ENCODE data around the gene ZNF212. TPM values are rescaled to one million over a fixed set of nuclear protein-coding genes. Genes with fewer than 3 reads are reported as not detected.
"Not testable (repeated sequence)": the region's sequence is repeated elsewhere in the genome, so short reads cannot be mapped to it uniquely, and the experiment has no call there.

Gene ZNF212
- total RNA-seq, 4 donors from 2014 or later, result 4.8 to 8.8 (median 7.4) TPM

- intact Hi-C loops (cut with DNase I), result loop anchor here (10.0 kb wide), 1 partner anchor 206 kb away; no protein-coding TSS in a partner anchor
- Histone ChIP-seq H3K9me3 (no peaks in the 10 kb centered on the region), H3K4me3 (no peak overlapping the region), H3K27ac (replicated peaks in 1 of 4) (no peak overlapping the region), H3K36me3 (peaks cover 33 to 41% (median 37%) of the 10 kb centered on the region in 4 donors), H3K27me3 (no peaks in the 10 kb centered on the region), H3K4me1 (peaks cover 0 to 7% (median 1%) of the 10 kb centered on the region in 4 donors)
- no peak for TF ChIP-seq POLR2A (IDR thresholded peaks at IDR 0.05; ENCODE audit: low read depth)
- no peak for TF ChIP-seq EP300 (IDR thresholded peaks at IDR 0.05)
- TF ChIP-seq POLR2AphosphoS5 (IDR thresholded peaks at IDR 0.05), result no peak
- TF ChIP-seq, protein P1, sequence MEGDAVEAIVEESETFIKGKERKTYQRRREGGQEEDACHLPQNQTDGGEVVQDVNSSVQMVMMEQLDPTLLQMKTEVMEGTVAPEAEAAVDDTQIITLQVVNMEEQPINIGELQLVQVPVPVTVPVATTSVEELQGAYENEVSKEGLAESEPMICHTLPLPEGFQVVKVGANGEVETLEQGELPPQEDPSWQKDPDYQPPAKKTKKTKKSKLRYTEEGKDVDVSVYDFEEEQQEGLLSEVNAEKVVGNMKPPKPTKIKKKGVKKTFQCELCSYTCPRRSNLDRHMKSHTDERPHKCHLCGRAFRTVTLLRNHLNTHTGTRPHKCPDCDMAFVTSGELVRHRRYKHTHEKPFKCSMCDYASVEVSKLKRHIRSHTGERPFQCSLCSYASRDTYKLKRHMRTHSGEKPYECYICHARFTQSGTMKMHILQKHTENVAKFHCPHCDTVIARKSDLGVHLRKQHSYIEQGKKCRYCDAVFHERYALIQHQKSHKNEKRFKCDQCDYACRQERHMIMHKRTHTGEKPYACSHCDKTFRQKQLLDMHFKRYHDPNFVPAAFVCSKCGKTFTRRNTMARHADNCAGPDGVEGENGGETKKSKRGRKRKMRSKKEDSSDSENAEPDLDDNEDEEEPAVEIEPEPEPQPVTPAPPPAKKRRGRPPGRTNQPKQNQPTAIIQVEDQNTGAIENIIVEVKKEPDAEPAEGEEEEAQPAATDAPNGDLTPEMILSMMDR (IDR thresholded peaks at IDR 0.05), result no peak
- DNase-seq (ENCODE audit: extremely low spot score), result no peak
- WGBS, result 78% methylated on average over 3 of the region's 3 CpGs
These were observed 9.3 kb downstream of the ZNF212 start for GRCh38 chr7:149248777-149249176.

DNA sequence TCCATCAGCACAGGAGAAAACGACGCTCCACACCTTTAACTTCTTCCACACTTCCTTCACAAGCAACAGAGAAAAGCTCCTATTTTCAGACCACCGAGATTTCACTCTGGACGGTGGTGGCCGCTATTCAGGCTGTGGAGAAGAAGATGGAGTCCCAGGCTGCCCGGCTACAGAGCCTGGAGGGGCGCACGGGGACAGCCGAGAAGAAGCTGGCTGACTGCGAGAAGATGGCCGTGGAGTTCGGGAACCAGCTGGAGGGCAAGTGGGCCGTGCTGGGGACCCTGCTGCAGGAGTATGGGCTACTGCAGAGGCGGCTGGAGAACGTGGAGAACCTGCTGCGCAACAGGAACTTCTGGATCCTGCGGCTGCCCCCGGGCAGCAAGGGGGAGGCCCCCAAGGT lies 10.7 kb downstream of the ZNF212 start:
- H3K36me3 ChIP-seq, result peaks cover 46 to 55% (median 51%) of the 10 kb centered on the region in 4 donors
- H3K9me3 ChIP-seq; H3K27ac ChIP-seq (replicated peaks in 1 of 4); H3K27me3 ChIP-seq; H3K4me3 ChIP-seq; H3K4me1 ChIP-seq; intact Hi-C loops (cut with DNase I); DNase-seq (ENCODE audit: extremely low spot score): not testable (repeated sequence)
- WGBS, result 94% methylated on average over 18 of the region's 18 CpGs

DNA sequence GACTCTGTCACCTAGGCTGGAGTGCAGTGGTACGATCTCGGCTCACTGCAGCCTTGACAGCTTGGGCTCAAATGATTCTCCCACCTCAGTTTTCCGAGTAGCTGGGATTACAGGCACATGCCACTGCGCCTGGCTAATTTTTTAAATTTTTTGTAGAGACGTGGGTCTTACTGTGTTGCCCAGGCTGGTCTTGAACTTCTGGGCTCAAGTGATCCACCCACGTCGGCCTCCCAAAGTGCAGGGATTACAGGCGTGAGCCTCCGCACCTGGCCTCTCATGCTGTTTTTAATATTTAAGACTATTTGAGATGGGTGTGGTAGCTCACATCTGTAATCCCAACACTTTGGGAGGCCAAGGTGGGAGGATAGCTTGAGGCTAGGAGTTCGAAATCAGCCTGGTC lies 12.1 kb downstream of the ZNF212 start:
- H3K4me1 ChIP-seq; H3K4me3 ChIP-seq; DNase-seq (ENCODE audit: extremely low spot score); intact Hi-C loops (cut with DNase I); H3K9me3 ChIP-seq; H3K27me3 ChIP-seq; H3K27ac ChIP-seq (replicated peaks in 1 of 4): not testable (repeated sequence)
- peaks cover 53 to 68% (median 63%) of the 10 kb centered on the region in 4 donors for H3K36me3 ChIP-seq
- WGBS, result 97% methylated on average over 10 of the region's 10 CpGs

DNA sequence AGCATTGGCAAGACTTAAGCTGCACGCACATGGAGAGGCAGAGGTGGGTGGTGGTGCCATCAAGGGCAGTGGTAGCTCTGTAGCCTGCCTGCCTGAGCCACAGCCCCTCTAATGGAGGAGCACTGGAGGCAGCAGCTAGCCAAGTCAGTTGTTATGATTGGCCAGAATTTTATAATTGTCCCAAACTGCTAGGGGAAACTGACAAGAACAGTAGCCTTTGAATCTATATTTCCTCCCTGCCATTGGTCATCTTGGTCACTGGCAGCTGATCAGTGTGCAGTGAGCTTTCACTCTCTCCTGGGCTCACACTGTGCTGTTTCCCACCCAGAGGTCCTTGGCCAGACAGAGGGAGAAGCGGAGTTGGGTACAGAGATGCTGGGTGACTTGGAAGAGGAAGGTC lies 12.9 kb downstream of the ZNF212 start:
- no peak for DNase-seq (ENCODE audit: extremely low spot score)
- no peaks in the 10 kb centered on the region for H3K27me3 ChIP-seq
- peaks cover 53 to 69% (median 65%) of the 10 kb centered on the region in 4 donors for H3K36me3 ChIP-seq
- H3K27ac ChIP-seq (replicated peaks in 1 of 4), result no peak overlapping the region
- 100% methylated on average over 2 of the region's 2 CpGs for WGBS
- peaks cover 0 to 3% (median 0%) of the 10 kb centered on the region in 4 donors for H3K4me1 ChIP-seq
- no peaks in the 10 kb centered on the region for H3K9me3 ChIP-seq
- H3K4me3 ChIP-seq, result no peak overlapping the region
- intact Hi-C loops (cut with DNase I), result no loop called here
- TF ChIP-seq EP300 (IDR thresholded peaks at IDR 0.05) (no peak), POLR2A (IDR thresholded peaks at IDR 0.05; ENCODE audit: low read depth) (no peak), POLR2AphosphoS5 (IDR thresholded peaks at IDR 0.05) (no peak)
- TF ChIP-seq, protein P1 (IDR thresholded peaks at IDR 0.05), result no peak

DNA sequence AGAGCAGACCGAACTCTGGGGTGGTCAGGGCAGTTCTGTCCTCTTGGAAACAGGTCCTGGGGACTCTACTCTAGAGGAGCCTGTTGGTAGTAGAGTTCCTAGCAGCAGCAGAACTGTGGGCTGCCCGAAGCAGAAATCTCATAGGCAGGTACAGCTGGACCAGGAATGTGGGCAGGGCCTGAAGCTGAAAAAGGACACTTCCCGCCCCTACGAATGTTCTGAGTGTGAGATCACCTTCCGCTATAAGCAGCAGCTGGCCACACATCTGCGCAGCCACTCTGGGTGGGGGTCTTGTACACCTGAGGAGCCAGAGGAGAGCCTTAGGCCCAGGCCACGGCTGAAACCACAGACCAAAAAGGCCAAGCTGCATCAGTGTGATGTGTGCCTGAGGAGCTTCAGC lies 14.2 kb downstream of the ZNF212 start:
- Histone ChIP-seq H3K27ac (replicated peaks in 1 of 4) (no peak overlapping the region), H3K4me3 (no peak overlapping the region), H3K27me3 (no peaks in the 10 kb centered on the region), H3K9me3 (no peaks in the 10 kb centered on the region), H3K4me1 (no peaks in the 10 kb centered on the region), H3K36me3 (peaks cover 53 to 69% (median 65%) of the 10 kb centered on the region in 4 donors)
- TF ChIP-seq, protein P1 (IDR thresholded peaks at IDR 0.05), result no peak
- TF ChIP-seq EP300 (IDR thresholded peaks at IDR 0.05), result no peak
- TF ChIP-seq POLR2A (IDR thresholded peaks at IDR 0.05; ENCODE audit: low read depth), result no peak
- TF ChIP-seq POLR2AphosphoS5 (IDR thresholded peaks at IDR 0.05), result no peak
- intact Hi-C loops (cut with DNase I), result no loop called here
- WGBS, result 96% methylated on average over 7 of the region's 7 CpGs
- no peak for DNase-seq (ENCODE audit: extremely low spot score)

DNA sequence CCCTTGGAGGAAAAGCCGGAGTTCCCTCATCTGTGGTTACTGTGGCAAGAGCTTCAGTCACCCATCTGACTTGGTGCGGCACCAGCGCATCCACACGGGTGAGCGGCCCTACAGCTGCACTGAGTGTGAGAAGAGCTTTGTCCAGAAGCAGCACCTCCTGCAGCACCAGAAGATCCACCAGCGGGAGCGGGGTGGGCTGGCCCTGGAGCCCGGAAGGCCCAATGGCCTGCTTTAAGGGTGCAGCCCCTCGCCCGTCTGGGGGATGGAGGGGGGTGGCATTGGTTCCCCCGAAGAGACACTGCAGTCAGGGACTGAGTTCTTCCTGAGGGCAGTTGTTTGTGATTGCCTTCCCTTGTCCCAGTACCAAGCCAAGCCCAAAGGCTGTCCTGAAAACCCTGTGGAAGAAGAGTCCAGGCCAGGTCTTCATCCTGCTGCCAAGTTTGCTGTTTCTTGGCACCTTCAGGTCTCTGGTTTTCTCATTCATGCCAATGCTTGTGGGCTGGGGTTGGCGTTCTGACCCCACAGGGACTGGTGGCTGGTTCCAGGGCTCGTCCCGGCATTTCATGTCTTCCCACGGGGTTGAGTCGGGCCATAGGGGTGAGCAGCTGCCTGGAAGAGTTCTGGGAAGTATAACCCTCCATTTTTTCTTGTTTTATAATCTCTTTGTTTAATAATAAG lies 14.9 kb downstream of the ZNF212 start:
- no peak for DNase-seq (ENCODE audit: extremely low spot score)
- Histone ChIP-seq H3K4me1 (no peaks in the 10 kb centered on the region), H3K27ac (replicated peaks in 1 of 4) (no peak overlapping the region), H3K9me3 (no peaks in the 10 kb centered on the region), H3K27me3 (no peaks in the 10 kb centered on the region), H3K4me3 (no peak overlapping the region), H3K36me3 (peaks cover 53 to 69% (median 65%) of the 10 kb centered on the region in 4 donors)
- 91% methylated on average over 16 of the region's 16 CpGs for WGBS
- intact Hi-C loops (cut with DNase I), result no loop called here
- TF ChIP-seq EP300 (IDR thresholded peaks at IDR 0.05), result no peak
- no peak for TF ChIP-seq POLR2A (IDR thresholded peaks at IDR 0.05; ENCODE audit: low read depth)
- no peak for TF ChIP-seq POLR2AphosphoS5 (IDR thresholded peaks at IDR 0.05)
- TF ChIP-seq, protein P1 (IDR thresholded peaks at IDR 0.05), result no peak
